ENCODE data around the gene CCDC194. TPM values are rescaled to one million over a fixed set of nuclear protein-coding genes. Genes with fewer than 3 reads are reported as not detected.

The CCDC194 gene
- total and polyA plus RNA-seq, 2 of the 13 experiments (the other 11 are each of a cell fraction or from before 2014, with no cell fraction given): 0.13 to 0.21 TPM

- no peak for TF ChIP-seq KDM3A (CRISPR knock-in tag; IDR thresholded peaks at IDR 0.05; ENCODE audit: low read depth)
- TF ChIP-seq ZBTB3 (CRISPR knock-in tag; IDR thresholded peaks at IDR 0.05; ENCODE audit: borderline replicate concordance, low read depth): no peak
- TF ChIP-seq NCOA5 (CRISPR knock-in tag; IDR thresholded peaks at IDR 0.05): no peak
- no peak for TF ChIP-seq HNF4G (IDR thresholded peaks at IDR 0.05; ENCODE audit: borderline replicate concordance, low read depth, low read length)
- no peak for TF ChIP-seq HNF4G (CRISPR knock-in tag; IDR thresholded peaks at IDR 0.05; ENCODE audit: borderline replicate concordance, low read depth)
- TF ChIP-seq FOXK1 (CRISPR knock-in tag; IDR thresholded peaks at IDR 0.05; ENCODE audit: borderline replicate concordance, low read depth): no peak
- no peak for TF ChIP-seq SYNCRIP (IDR thresholded peaks at IDR 0.05; ENCODE audit: insufficient read depth, low read depth, low read length)
- TF ChIP-seq NFYB (CRISPR knock-in tag; IDR thresholded peaks at IDR 0.05): peak; percentile 82
- no peak for TF ChIP-seq ZBTB10 (CRISPR knock-in tag; IDR thresholded peaks at IDR 0.05; ENCODE audit: borderline replicate concordance)
- TF ChIP-seq ZNF724P (CRISPR knock-in tag; IDR thresholded peaks at IDR 0.05; ENCODE audit: borderline replicate concordance): no peak
- TF ChIP-seq RAD51 (IDR thresholded peaks at IDR 0.05; ENCODE audit: borderline replicate concordance): no peak
- no peak for TF ChIP-seq ZMAT5 (CRISPR knock-in tag; IDR thresholded peaks at IDR 0.05; ENCODE audit: borderline replicate concordance, low read depth)
- peak in 1 of 2 experiments; percentile 65; a peak in 3 of 4 replicates for TF ChIP-seq HMGXB4 (CRISPR knock-in tag; IDR thresholded peaks at IDR 0.05; ENCODE audit: borderline replicate concordance in 1 of 2, low read depth in 1 of 2)
- TF ChIP-seq NFE2L2 (IDR thresholded peaks at IDR 0.05; ENCODE audit: low read length): no peak
- no peak for TF ChIP-seq IRX3 (CRISPR knock-in tag; IDR thresholded peaks at IDR 0.05; ENCODE audit: borderline replicate concordance, low read depth)
- no peak for TF ChIP-seq ZNF317 (CRISPR knock-in tag; IDR thresholded peaks at IDR 0.05)
- TF ChIP-seq TEAD3 (CRISPR knock-in tag; optimal IDR thresholded peaks at IDR 0.05; ENCODE audit: borderline replicate concordance): peak; percentile 42
- TF ChIP-seq MZF1 (CRISPR knock-in tag; IDR thresholded peaks at IDR 0.05; ENCODE audit: borderline replicate concordance): no peak
- TF ChIP-seq ZNF143 (CRISPR knock-in tag; IDR thresholded peaks at IDR 0.05): no peak
- no peak for TF ChIP-seq ZNF24 (IDR thresholded peaks at IDR 0.05)
- no peak for TF ChIP-seq TARDBP (CRISPR knock-in tag; IDR thresholded peaks at IDR 0.05)
- 0 out of 2 replicates have a peak, but pooled peaks have one; percentile 43 for TF ChIP-seq ARNT2 (CRISPR knock-in tag; IDR thresholded peaks at IDR 0.05; ENCODE audit: low read depth)
- no peak for TF ChIP-seq STAT5B (CRISPR knock-in tag; IDR thresholded peaks at IDR 0.05)
- TF ChIP-seq ZFP36L2 (CRISPR knock-in tag; IDR thresholded peaks at IDR 0.05): no peak
- TF ChIP-seq ZNF34 (CRISPR knock-in tag; IDR thresholded peaks at IDR 0.05; ENCODE audit: borderline replicate concordance): no peak
- TF ChIP-seq TRIM24 (CRISPR knock-in tag; IDR thresholded peaks at IDR 0.05): no peak
- TF ChIP-seq ZNF839 (CRISPR knock-in tag; IDR thresholded peaks at IDR 0.05; ENCODE audit: borderline replicate concordance): no peak
These were observed 3.2 kb downstream of the CCDC194 start (continued) for GRCh38 chr19:17390665-17391370.
